ENCODE data around the gene STRADA. TPM values are rescaled to one million over a fixed set of nuclear protein-coding genes. Genes with fewer than 3 reads are reported as not detected.

STRADA gene
- total RNA-seq, 1 donor from 2014 or later = 42.9 TPM

DNA sequence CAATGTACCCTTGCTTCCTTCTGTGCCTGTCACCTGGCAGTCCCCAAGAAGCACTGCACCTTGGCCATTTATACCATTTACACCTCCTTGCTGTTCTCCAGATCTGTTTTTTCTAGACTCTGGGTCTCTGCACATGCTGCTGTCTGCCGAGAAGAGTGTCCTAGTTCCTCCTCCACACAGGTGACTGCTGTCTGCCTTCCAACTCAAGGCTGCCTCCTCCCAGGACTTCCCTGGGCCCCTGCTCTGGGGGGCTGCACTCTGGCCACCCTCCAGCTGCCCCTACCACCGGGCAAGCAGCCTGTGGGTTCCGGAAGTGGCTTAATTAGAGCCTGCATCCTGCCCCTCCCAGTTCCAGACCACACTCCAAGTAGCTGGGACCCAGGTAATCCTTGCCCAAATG, 35.9 kb downstream of the STRADA start:
- DNase-seq (ENCODE audit: extremely low spot score, unreplicated experiment) = no peak
- H3K4me3 Mint-ChIP-seq (ENCODE audit: unreplicated experiment) = no peak overlapping the region
- H3K36me3 Mint-ChIP-seq (ENCODE audit: unreplicated experiment) = peaks cover 31% of the 10 kb centered on the region
- no peak overlapping the region for H3K27ac Mint-ChIP-seq (ENCODE audit: unreplicated experiment)
- no peaks in the 10 kb centered on the region for H3K9me3 Mint-ChIP-seq (ENCODE audit: unreplicated experiment)
- peaks cover 25% of the 10 kb centered on the region for H3K4me1 Mint-ChIP-seq (ENCODE audit: unreplicated experiment)
- TF ChIP-seq, protein P1, sequence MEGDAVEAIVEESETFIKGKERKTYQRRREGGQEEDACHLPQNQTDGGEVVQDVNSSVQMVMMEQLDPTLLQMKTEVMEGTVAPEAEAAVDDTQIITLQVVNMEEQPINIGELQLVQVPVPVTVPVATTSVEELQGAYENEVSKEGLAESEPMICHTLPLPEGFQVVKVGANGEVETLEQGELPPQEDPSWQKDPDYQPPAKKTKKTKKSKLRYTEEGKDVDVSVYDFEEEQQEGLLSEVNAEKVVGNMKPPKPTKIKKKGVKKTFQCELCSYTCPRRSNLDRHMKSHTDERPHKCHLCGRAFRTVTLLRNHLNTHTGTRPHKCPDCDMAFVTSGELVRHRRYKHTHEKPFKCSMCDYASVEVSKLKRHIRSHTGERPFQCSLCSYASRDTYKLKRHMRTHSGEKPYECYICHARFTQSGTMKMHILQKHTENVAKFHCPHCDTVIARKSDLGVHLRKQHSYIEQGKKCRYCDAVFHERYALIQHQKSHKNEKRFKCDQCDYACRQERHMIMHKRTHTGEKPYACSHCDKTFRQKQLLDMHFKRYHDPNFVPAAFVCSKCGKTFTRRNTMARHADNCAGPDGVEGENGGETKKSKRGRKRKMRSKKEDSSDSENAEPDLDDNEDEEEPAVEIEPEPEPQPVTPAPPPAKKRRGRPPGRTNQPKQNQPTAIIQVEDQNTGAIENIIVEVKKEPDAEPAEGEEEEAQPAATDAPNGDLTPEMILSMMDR (IDR thresholded peaks at IDR 0.05) = no peak
- no peaks in the 10 kb centered on the region for H3K27me3 Mint-ChIP-seq (ENCODE audit: unreplicated experiment)

DNA sequence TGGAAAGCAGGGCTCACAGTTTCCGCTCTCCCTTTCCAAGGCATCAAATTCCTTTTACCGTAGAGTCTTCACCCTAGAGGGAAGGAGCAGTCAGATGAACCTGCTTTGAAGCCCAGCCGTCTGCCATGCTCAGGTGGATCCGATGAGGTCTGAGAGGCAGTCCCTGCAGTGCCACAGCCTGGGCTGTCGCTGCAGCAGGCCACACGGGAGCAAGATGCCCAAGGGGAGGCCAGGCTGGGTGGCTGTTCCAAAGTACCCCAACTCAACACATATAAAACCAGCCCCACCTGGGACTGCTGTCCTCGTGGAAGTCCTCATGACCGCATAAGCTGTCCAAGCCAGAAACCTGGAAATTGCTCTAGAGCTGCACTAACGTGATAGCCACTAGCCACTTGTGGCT, 36.8 kb downstream of the STRADA start:
- Mint-ChIP-seq H3K4me3 (ENCODE audit: unreplicated experiment) (no peak overlapping the region), H3K27me3 (ENCODE audit: unreplicated experiment) (no peaks in the 10 kb centered on the region), H3K36me3 (ENCODE audit: unreplicated experiment) (peaks cover 29% of the 10 kb centered on the region), H3K27ac (ENCODE audit: unreplicated experiment) (no peak overlapping the region), H3K9me3 (ENCODE audit: unreplicated experiment) (no peaks in the 10 kb centered on the region), H3K4me1 (ENCODE audit: unreplicated experiment) (peaks cover 25% of the 10 kb centered on the region)
- no peak for DNase-seq (ENCODE audit: extremely low spot score, unreplicated experiment)
- TF ChIP-seq, protein P1 (IDR thresholded peaks at IDR 0.05) = no peak

DNA sequence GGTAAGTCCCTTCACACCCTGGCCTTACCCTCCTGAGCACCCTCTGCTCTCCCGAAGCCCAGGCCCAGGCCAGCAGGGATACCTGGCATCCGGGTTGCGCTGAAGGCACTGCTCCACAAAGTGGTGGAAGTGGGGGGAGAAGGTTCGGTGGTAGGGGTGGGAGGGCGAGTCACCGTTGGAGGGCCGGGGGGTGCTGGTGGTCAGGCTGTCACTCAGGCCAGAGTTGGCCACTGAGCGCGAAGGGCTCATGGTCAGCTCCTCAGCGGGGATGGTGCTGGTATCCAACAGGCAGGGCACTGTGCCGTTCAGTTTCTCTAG, 37.4 kb downstream of the STRADA start:
- Mint-ChIP-seq H3K36me3 (ENCODE audit: unreplicated experiment) (peaks cover 25% of the 10 kb centered on the region), H3K27me3 (ENCODE audit: unreplicated experiment) (no peaks in the 10 kb centered on the region), H3K9me3 (ENCODE audit: unreplicated experiment) (no peaks in the 10 kb centered on the region), H3K27ac (ENCODE audit: unreplicated experiment) (no peak overlapping the region), H3K4me3 (ENCODE audit: unreplicated experiment) (no peak overlapping the region), H3K4me1 (ENCODE audit: unreplicated experiment) (peaks cover 25% of the 10 kb centered on the region)
- no peak for DNase-seq (ENCODE audit: extremely low spot score, unreplicated experiment)
- TF ChIP-seq, protein P1 (IDR thresholded peaks at IDR 0.05) = no peak

DNA sequence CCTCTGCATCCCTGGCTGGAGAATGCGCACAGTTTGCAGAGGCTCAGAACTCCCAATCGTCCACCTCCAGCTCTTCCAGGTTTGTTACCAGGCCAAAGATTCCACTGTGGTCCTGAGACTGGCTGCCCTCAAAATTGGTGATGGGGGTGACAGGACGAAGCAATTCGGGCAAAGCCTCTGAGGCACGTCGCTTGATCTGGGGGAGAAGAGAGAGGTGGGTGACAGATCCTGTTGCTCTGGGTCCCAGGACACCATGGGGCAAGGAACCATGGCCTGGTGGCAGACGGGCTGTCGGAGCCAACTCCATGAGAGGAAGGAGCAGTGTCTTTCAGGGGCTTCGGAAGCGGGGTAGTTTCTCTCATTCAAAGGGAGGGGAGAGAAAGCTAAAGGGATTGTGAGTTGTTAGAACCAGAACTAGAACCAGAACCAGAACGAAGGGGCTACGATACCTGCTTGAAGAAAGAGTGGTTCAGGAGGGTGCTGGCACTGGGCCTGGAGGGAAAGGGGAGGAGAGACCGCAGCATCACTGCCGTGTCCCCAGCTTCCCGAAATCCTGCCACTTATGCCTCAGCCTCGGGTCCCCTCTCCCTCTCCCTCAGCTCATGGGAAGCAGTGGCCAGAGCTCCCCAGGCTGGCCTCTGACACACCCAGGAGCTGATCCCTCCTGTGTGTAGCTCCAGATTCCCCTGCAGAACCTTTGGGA, 37.9 kb downstream of the STRADA start:
- no peak overlapping the region for H3K27ac Mint-ChIP-seq (ENCODE audit: unreplicated experiment)
- no peaks in the 10 kb centered on the region for H3K27me3 Mint-ChIP-seq (ENCODE audit: unreplicated experiment)
- H3K4me3 Mint-ChIP-seq (ENCODE audit: unreplicated experiment) = no peak overlapping the region
- H3K36me3 Mint-ChIP-seq (ENCODE audit: unreplicated experiment) = peaks cover 20% of the 10 kb centered on the region
- H3K4me1 Mint-ChIP-seq (ENCODE audit: unreplicated experiment) = peaks cover 25% of the 10 kb centered on the region
- TF ChIP-seq, protein P1 (IDR thresholded peaks at IDR 0.05) = no peak
- DNase-seq (ENCODE audit: extremely low spot score, unreplicated experiment) = no peak
- H3K9me3 Mint-ChIP-seq (ENCODE audit: unreplicated experiment) = no peaks in the 10 kb centered on the region

DNA sequence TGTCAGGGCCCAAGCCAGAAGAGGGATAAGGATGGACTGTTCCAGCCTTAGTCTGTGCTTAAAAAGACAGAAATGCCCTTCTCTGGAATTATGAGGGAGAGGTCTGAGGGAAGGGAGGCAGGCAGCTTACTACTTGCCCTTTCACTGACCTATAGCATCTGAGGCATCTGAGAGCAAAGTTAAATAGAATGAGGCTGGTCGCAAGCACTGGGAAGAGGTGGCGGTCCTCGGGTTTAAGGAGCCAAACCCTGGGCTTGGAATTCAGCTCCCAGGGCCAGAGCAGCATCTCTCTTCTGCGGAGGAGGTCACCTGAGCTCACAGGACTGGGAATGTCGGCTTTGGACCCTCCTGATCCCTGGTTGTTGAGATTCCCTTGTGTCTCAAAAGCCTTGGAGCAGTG, 38.6 kb downstream of the STRADA start:
- Mint-ChIP-seq H3K27me3 (ENCODE audit: unreplicated experiment) (no peaks in the 10 kb centered on the region), H3K27ac (ENCODE audit: unreplicated experiment) (no peak overlapping the region), H3K4me3 (ENCODE audit: unreplicated experiment) (no peak overlapping the region), H3K9me3 (ENCODE audit: unreplicated experiment) (no peaks in the 10 kb centered on the region), H3K4me1 (ENCODE audit: unreplicated experiment) (peaks cover 27% of the 10 kb centered on the region), H3K36me3 (ENCODE audit: unreplicated experiment) (peaks cover 18% of the 10 kb centered on the region)
- no peak for DNase-seq (ENCODE audit: extremely low spot score, unreplicated experiment)
- TF ChIP-seq, protein P1 (IDR thresholded peaks at IDR 0.05) = no peak
